Breast epithelium (tissue), 3 donors: ENCODE results near the gene PCDHGA6.

Source experiments
- CTCF ChIP-seq, 3 donors: fragments of 450-650 bp; IDR thresholded peaks; one replicate each; pipeline ENCODE4 v1.5.1; 2016 to 2017; ENCODE audit warnings: antibody characterized with exemption in 3 of 3, mild to moderate bottlenecking in 3 of 3, moderate library complexity in 3 of 3
- POLR2A ChIP-seq: fragments of 450-650 bp; IDR thresholded peaks from one replicate; pipeline ENCODE4 v1.6.1; 2016; ENCODE audit warnings: antibody characterized with exemption, mild to moderate bottlenecking, moderate library complexity

- no peak for TF ChIP-seq CTCF (IDR thresholded peaks at IDR 0.05)
- no peak for TF ChIP-seq POLR2A
These were observed 22.1 kb upstream of the PCDHGA6 start for GRCh38 chr5:141351591-141351990.
